ENCODE measurements around the gene ABHD5.
"Not testable (repeated sequence)": the region's sequence is repeated elsewhere in the genome, so short reads cannot be mapped to it uniquely, and the experiment has no call there.

The ABHD5 gene

DNA sequence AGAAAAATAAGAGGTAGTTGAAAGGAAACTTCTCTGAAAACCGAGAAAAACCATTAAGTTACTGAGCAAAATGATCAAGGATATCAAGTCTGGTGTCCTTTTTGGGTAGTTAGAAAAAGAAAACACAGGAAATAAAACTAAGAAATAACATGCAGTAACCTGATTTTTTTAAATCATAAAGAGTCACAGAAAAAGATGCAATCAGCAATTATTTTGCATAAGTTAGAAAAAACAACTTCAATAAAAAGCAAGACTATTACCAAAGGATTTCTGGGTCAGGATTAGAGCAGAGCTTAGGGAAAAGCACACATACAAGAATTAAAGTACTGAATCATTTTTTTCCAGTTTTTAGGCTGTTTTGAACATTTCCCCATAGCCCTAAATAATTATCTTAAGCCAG lies 40.4 kb upstream of the ABHD5 start:
- TF ChIP-seq, protein P1, sequence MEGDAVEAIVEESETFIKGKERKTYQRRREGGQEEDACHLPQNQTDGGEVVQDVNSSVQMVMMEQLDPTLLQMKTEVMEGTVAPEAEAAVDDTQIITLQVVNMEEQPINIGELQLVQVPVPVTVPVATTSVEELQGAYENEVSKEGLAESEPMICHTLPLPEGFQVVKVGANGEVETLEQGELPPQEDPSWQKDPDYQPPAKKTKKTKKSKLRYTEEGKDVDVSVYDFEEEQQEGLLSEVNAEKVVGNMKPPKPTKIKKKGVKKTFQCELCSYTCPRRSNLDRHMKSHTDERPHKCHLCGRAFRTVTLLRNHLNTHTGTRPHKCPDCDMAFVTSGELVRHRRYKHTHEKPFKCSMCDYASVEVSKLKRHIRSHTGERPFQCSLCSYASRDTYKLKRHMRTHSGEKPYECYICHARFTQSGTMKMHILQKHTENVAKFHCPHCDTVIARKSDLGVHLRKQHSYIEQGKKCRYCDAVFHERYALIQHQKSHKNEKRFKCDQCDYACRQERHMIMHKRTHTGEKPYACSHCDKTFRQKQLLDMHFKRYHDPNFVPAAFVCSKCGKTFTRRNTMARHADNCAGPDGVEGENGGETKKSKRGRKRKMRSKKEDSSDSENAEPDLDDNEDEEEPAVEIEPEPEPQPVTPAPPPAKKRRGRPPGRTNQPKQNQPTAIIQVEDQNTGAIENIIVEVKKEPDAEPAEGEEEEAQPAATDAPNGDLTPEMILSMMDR (IDR thresholded peaks at IDR 0.05; ENCODE audit: low read depth, low read length) = no peak
- DNase-seq (ENCODE audit: low read depth in 2 of 2) = no peak
- H3K4me3 ChIP-seq (replicated peaks in 1 of 2; ENCODE audit: low read depth in 2 of 2, low read length in 2 of 2) = no peak overlapping the region

DNA sequence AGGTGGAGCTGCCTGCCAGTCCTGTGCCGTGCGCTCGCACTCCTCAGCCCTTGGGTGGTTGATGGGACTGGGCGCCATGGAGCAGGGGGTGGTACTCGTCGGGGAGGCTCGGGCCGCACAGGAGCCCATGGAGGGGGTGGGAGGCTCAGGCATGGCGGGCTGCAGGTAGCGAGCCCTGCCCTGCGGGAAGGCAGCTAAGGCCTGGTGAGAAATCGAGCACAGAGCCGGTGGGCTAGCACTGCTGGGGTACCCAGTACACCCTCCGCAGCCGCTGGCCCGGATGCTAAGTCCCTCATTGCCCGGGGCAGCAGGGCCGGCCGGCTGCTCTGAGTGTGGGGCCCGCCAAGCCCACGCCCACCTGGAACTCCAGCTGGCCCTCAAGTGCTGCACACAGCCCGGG lies 34.3 kb upstream of the ABHD5 start:
- H3K4me3 ChIP-seq (replicated peaks in 1 of 2; ENCODE audit: low read depth in 2 of 2, low read length in 2 of 2) = not testable (repeated sequence)

DNA sequence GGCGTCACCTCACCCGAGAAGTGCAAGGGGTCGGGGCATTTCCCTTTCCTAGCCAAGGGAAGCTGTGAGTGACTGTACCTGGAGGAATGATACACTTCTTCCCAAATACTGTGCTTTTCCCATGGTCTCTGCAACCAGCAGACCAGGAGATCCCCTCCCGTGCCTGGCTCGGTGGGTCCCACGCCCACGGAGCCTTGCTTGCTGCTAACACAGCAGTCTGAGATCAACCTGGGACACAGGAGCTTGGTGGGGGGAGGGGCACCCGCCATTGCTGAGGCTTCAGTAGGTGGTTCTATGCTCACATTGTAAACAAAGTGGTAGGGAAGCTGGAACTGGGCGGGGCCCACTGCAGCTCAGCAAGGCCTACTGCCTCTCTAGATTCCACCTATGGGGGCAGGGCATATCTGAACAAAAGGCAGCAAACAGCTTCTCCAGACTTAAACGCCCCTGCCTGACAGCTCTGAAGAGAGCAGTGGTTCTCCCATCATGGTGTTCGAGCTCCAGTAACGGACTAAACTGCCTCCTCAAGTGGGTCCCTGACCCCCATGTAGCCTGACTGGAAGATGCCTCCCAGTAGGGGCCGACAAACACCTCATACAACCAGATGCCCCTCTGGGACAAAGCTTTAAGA lies 31.4 kb upstream of the ABHD5 start:
- TF ChIP-seq, protein P1 (IDR thresholded peaks at IDR 0.05; ENCODE audit: low read depth, low read length) = no peak
- no peak overlapping the region for H3K4me3 ChIP-seq (replicated peaks in 1 of 2; ENCODE audit: low read depth in 2 of 2, low read length in 2 of 2)
- no peak for DNase-seq (ENCODE audit: low read depth in 2 of 2)

More for the DNA sequence above, 34.3 kb upstream of the ABHD5 start:
- DNase-seq (ENCODE audit: low read depth in 2 of 2) = not testable (repeated sequence)

DNA sequence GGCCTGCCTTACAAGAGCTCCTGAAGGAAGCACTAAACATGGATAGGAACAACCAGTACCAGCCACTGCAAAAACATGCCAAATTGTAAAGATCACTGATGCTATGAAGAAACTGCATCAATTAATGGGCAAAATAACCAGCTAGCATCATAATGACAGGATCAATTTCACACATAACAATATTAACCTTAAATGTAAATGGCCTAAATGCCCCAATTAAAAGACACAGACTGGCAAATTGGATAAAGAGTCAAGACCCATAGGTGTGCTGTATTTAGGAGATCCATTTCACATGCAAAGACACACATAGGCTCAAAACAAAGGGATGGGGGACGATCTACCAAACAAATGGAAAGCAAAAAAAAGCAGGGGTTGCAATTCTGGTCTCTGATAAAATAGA lies 29.4 kb upstream of the ABHD5 start:
- not testable (repeated sequence) for DNase-seq (ENCODE audit: low read depth in 2 of 2); H3K4me3 ChIP-seq (replicated peaks in 1 of 2; ENCODE audit: low read depth in 2 of 2, low read length in 2 of 2)

DNA sequence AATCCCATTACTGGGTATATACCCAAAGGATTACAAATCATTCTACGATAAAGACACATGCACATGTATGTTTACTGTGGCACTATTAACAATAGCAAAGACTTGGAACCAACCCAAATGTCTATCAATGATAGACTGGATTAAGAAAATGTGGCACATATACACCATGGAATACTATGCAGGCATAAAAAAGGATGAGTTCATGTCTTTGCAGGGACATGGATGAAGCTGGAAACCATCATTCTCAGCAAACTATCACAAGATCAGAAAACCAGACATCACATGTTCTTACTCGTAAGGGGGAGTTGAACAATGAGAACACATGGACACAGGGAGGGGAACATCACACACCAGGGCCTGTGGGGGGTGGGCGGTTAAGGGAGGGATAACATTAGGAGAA lies 25.7 kb upstream of the ABHD5 start:
- H3K4me3 ChIP-seq (replicated peaks in 1 of 2; ENCODE audit: low read depth in 2 of 2, low read length in 2 of 2); DNase-seq (ENCODE audit: low read depth in 2 of 2): not testable (repeated sequence)

DNA sequence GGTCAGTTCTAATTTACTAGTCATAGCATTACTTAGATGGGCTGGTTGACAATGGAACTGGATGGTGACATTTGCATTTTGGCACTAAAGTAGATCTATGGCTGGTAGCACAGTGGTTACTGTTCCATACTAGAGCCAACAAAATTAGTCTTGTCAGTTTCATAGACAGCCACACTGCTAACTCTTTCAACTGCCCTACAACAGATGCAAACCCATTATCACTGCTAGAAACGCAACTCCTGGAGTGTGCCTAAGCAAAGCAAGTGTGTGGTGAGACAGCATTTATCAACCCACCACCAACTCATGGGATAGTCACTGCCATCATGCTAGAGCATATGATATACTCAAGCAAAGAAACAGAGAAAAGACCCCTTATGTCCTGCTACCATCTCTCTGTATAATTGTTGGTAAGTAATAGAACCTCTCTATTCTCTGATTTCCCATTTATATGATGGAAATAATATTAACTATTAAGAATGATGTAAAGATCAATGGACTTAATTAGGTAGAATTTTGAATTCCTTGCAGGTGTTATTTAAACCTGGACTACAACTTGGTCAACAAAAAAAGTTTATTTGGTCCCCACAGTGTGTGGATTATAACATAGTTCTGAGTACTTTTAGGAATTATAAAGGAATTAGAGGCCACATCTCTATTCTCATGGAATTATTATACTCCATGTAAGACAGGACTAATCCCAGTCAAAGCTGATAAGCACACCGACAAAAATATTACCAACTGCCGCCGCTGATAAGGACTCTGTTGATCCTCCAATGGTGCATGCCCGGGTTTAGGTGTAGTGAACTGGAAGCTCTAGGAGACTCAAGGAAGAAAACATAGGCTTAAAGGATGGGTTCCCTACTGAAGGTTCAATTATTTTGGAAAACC lies 19.9 kb upstream of the ABHD5 start:
- TF ChIP-seq, protein P1 (IDR thresholded peaks at IDR 0.05; ENCODE audit: low read depth, low read length) = no peak
- no peak overlapping the region for H3K4me3 ChIP-seq (replicated peaks in 1 of 2; ENCODE audit: low read depth in 2 of 2, low read length in 2 of 2)
- DNase-seq (ENCODE audit: low read depth in 2 of 2) = no peak

DNA sequence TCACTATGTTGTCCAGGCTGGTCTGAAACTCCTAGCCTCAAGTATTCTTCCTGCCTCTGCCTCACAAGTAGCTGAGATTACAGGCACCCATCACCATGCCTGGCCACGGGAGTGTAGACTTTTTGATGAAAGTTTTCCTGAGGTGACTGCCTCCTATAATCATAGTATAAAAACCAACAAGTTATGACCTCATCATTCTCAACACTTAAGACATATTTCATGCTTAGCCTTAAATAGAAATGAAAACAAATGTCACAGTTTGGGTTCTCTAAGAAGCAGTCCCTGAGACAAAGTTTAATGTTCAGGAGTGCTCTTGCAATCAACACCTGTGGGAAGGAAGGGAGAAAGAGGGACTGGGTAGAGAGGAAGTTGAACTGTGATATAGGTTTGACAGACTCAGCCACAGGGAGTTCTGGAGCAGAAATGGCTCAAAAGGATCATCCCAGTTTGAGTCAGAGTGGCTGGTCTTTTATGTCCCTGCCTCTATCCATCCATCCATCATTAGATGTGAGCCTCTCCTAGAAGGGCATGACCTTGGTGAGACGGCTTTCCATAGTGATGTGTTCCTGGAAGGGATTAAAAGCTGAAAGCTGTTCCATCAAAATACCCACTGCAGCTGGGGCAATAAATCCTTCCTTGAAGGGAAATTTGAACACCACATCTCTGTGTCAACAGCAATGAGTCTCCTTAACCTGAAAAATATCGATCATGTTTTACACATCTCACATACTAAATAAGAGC lies 16.2 kb upstream of the ABHD5 start:
- DNase-seq (ENCODE audit: low read depth in 2 of 2) = no peak
- H3K4me3 ChIP-seq (replicated peaks in 1 of 2; ENCODE audit: low read depth in 2 of 2, low read length in 2 of 2) = no peak overlapping the region

DNA sequence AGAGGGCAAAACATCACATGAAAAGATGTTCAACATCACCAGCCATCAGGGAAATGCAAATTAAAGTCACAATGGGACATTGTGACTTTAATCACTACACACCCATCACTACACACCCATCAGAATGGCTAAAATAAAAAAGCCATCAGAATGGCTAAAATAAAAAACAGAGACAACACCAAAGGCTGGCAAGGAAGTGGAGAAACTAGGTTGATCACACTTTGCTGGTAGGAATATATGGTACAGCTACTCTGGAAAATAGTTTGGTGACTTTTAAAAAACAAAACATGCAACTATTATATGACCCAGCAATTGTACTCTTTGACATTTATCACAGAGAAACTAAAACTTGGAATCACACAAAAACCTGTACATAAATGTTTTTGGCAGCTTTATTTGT lies 15.1 kb upstream of the ABHD5 start:
- TF ChIP-seq, protein P1 (IDR thresholded peaks at IDR 0.05; ENCODE audit: low read depth, low read length) = no peak
- no peak overlapping the region for H3K4me3 ChIP-seq (replicated peaks in 1 of 2; ENCODE audit: low read depth in 2 of 2, low read length in 2 of 2)
- DNase-seq (ENCODE audit: low read depth in 2 of 2) = no peak

More for the DNA sequence above, 16.2 kb upstream of the ABHD5 start:
- TF ChIP-seq, protein P1 (IDR thresholded peaks at IDR 0.05; ENCODE audit: low read depth, low read length) = no peak
